ENCODE data around the gene TYRP1.

The TYRP1 gene

DNA sequence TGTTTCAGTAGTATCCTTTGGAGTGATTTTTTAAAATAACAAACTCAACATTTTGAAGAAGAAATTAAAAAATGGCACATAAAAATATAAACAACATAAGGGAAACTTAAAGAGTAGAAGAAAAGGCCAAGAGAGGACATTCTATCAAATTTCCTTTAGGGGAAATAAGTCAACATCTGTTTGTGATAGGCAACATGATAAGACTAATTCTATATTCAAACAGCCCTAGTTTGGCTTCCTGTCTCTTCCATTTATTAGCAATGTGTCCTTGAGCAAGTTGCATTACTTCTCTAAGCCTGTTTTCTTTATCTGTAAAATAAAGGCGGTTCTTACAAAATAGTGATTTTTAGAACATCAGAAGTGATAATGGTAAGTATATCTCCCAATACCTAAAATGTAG lies 24.7 kb downstream of the TYRP1 start:
- Histone ChIP-seq H3K9ac (ENCODE audit: low read length) (no peak overlapping the region), H3K79me2 (ENCODE audit: insufficient read depth, low read length) (no peaks in the 10 kb centered on the region), H4K20me1 (ENCODE audit: low read depth, low read length) (no peaks in the 10 kb centered on the region), H2AFZ (ENCODE audit: low read depth, low read length, severe bottlenecking) (no peak overlapping the region), H3K9me2 (replicated peaks; ENCODE audit: insufficient read depth, low read length) (no peaks in the 10 kb centered on the region), H3K4me3 (ENCODE audit: insufficient read depth, low read length, poor library complexity, severe bottlenecking) (no peak overlapping the region), H3K9me3 (ENCODE audit: insufficient read depth, low read length) (no peaks in the 10 kb centered on the region), H3K27me3 (ENCODE audit: low read length) (no peaks in the 10 kb centered on the region), H3F3A (ENCODE audit: insufficient read depth) (no peaks in the 10 kb centered on the region), H3K4me2 (ENCODE audit: low read depth, low read length, poor library complexity, severe bottlenecking) (no peak overlapping the region), H3K36me3 (ENCODE audit: low read length) (no peaks in the 10 kb centered on the region), H3K27ac (ENCODE audit: low read depth, low read length) (no peak overlapping the region)
- TF ChIP-seq, protein P1, sequence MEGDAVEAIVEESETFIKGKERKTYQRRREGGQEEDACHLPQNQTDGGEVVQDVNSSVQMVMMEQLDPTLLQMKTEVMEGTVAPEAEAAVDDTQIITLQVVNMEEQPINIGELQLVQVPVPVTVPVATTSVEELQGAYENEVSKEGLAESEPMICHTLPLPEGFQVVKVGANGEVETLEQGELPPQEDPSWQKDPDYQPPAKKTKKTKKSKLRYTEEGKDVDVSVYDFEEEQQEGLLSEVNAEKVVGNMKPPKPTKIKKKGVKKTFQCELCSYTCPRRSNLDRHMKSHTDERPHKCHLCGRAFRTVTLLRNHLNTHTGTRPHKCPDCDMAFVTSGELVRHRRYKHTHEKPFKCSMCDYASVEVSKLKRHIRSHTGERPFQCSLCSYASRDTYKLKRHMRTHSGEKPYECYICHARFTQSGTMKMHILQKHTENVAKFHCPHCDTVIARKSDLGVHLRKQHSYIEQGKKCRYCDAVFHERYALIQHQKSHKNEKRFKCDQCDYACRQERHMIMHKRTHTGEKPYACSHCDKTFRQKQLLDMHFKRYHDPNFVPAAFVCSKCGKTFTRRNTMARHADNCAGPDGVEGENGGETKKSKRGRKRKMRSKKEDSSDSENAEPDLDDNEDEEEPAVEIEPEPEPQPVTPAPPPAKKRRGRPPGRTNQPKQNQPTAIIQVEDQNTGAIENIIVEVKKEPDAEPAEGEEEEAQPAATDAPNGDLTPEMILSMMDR (IDR thresholded peaks at IDR 0.05; ENCODE audit: insufficient read depth, low read length, poor library complexity, severe bottlenecking), result no peak
- no peak for TF ChIP-seq EZH2phosphoT487 (conservative IDR thresholded peaks at IDR 0.05; ENCODE audit: low read length)

DNA sequence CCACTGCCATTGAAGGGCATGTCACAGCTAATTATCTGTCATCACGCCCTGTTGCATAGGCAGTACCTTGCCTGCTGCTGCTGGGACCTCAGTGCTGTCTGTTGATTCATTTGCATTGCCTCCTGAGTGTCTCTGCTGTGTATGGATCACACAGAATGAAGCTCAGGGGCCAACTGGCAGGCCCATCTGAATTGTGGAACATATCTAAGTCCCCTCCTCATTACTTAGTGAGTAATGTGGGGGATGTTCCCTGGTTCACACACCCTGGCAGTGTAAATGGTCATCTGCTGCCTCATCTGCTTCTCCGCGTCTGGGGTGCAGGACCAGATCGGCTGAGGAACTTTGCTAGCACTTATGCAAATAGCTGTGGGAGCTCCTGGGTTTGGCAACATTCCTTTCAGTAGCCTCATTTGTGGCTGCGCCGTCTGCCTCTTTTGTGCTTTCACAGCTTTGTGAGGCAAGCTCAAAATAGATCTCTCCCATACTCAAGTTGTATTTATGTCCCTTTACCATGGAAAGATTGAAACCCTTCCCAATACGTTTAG lies 25.4 kb downstream of the TYRP1 start:
- Histone ChIP-seq H3K4me2 (ENCODE audit: low read depth, low read length, poor library complexity, severe bottlenecking) (no peak overlapping the region), H3K9me3 (ENCODE audit: insufficient read depth, low read length) (no peaks in the 10 kb centered on the region), H3F3A (ENCODE audit: insufficient read depth) (no peaks in the 10 kb centered on the region), H3K27ac (ENCODE audit: low read depth, low read length) (no peak overlapping the region), H3K36me3 (ENCODE audit: low read length) (no peaks in the 10 kb centered on the region), H3K9me2 (replicated peaks; ENCODE audit: insufficient read depth, low read length) (no peaks in the 10 kb centered on the region), H3K4me3 (ENCODE audit: insufficient read depth, low read length, poor library complexity, severe bottlenecking) (no peak overlapping the region), H3K79me2 (ENCODE audit: insufficient read depth, low read length) (no peaks in the 10 kb centered on the region), H3K27me3 (ENCODE audit: low read length) (no peaks in the 10 kb centered on the region), H4K20me1 (ENCODE audit: low read depth, low read length) (no peaks in the 10 kb centered on the region), H2AFZ (ENCODE audit: low read depth, low read length, severe bottlenecking) (no peak overlapping the region), H3K9ac (ENCODE audit: low read length) (no peak overlapping the region)
- TF ChIP-seq, protein P1 (IDR thresholded peaks at IDR 0.05; ENCODE audit: insufficient read depth, low read length, poor library complexity, severe bottlenecking), result no peak
- no peak for TF ChIP-seq EZH2phosphoT487 (conservative IDR thresholded peaks at IDR 0.05; ENCODE audit: low read length)

DNA sequence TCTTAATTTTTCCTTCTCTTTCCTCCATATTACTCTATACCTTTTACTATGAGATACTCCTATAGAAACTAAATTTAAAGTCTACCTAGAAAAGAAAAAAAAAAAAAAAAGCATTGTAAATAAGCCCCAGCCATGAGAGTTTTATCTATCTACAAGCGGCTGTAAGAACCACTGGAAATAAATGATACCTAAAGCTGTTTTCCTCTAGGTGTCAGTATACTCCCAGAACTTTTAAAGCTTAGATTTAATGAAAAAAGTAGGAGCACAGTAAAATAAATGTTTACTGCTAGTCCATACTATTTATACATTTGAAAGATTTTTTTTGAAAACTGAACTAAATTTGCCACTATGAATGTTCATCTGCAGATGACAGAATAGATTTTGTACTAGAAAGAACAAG lies 26.2 kb downstream of the TYRP1 start:
- Histone ChIP-seq H3K36me3 (ENCODE audit: low read length) (no peaks in the 10 kb centered on the region), H3K79me2 (ENCODE audit: insufficient read depth, low read length) (no peaks in the 10 kb centered on the region), H3K9me3 (ENCODE audit: insufficient read depth, low read length) (no peaks in the 10 kb centered on the region), H2AFZ (ENCODE audit: low read depth, low read length, severe bottlenecking) (no peak overlapping the region), H3K9me2 (replicated peaks; ENCODE audit: insufficient read depth, low read length) (no peaks in the 10 kb centered on the region), H3K27ac (ENCODE audit: low read depth, low read length) (no peak overlapping the region), H3K9ac (ENCODE audit: low read length) (no peak overlapping the region), H3F3A (ENCODE audit: insufficient read depth) (no peaks in the 10 kb centered on the region), H3K27me3 (ENCODE audit: low read length) (no peaks in the 10 kb centered on the region), H3K4me3 (ENCODE audit: insufficient read depth, low read length, poor library complexity, severe bottlenecking) (no peak overlapping the region), H4K20me1 (ENCODE audit: low read depth, low read length) (no peaks in the 10 kb centered on the region), H3K4me2 (ENCODE audit: low read depth, low read length, poor library complexity, severe bottlenecking) (no peak overlapping the region)
- TF ChIP-seq, protein P1 (IDR thresholded peaks at IDR 0.05; ENCODE audit: insufficient read depth, low read length, poor library complexity, severe bottlenecking), result no peak
- no peak for TF ChIP-seq EZH2phosphoT487 (conservative IDR thresholded peaks at IDR 0.05; ENCODE audit: low read length)

Data from SU-DHL-6 (cell line).